SK-N-SH treated with all-trans-retinoic acid at 6 μM for 48 hours (cell line): ENCODE data around the gene SNX17.

Experiments used
- ATAC-seq: fragments of 200-7000 bp; cut with Tn5 transposase; 3 replicates; pipeline ENCODE4 v1.9.1; 2020; ENCODE audit warnings: mild to moderate bottlenecking, moderate library complexity
- BACH2 ChIP-seq: fragments of 250-450 bp; sonication (Bioruptor Pico); IDR thresholded peaks from 2 replicates; pipeline ENCODE4 v1.9.0; 2021; ENCODE audit warnings: mild to moderate bottlenecking, borderline replicate concordance
- CREB5 ChIP-seq: fragments of 250-450 bp; sonication (Bioruptor Pico); IDR thresholded peaks from 2 replicates; pipeline ENCODE4 v1.5.1; 2020; ENCODE audit warnings: low read depth, mild to moderate bottlenecking, moderate library complexity
- CSRNP3 ChIP-seq: fragments of 250-450 bp; sonication (Bioruptor Pico); IDR thresholded peaks from 2 replicates; pipeline ENCODE4 v1.5.1; 2021; ENCODE audit warnings: mild to moderate bottlenecking, moderate library complexity
- ESRRG ChIP-seq: fragments of 250-450 bp; sonication (Bioruptor Pico); IDR thresholded peaks from 2 replicates; pipeline ENCODE4 v1.6.1; 2021; ENCODE audit warnings: mild to moderate bottlenecking
- GLIS3 ChIP-seq: fragments of 250-450 bp; sonication (Bioruptor Pico); IDR thresholded peaks from 2 replicates; pipeline ENCODE4 v1.5.0; 2020; ENCODE audit warnings: mild to moderate bottlenecking, moderate library complexity
- OSR1 ChIP-seq: fragments of 250-450 bp; sonication (Bioruptor Pico); IDR thresholded peaks from 2 replicates; pipeline ENCODE4 v1.8.0; 2022; ENCODE audit warnings: moderate library complexity, mild to moderate bottlenecking, inconsistent platforms
- PATZ1 ChIP-seq: fragments of 250-450 bp; sonication (Bioruptor Pico); IDR thresholded peaks from 2 replicates; pipeline ENCODE4 v1.8.0; 2020; ENCODE audit warnings: mild to moderate bottlenecking, moderate library complexity, borderline replicate concordance
- POU6F1 ChIP-seq: fragments of 250-450 bp; sonication (Bioruptor Pico); IDR thresholded peaks from 2 replicates; pipeline ENCODE4 v1.8.0; 2021; ENCODE audit warnings: low read depth, mild to moderate bottlenecking, moderate library complexity, borderline replicate concordance
- PPARA ChIP-seq: fragments of 250-450 bp; sonication (Bioruptor Pico); IDR thresholded peaks from 2 replicates; pipeline ENCODE4 v1.5.0; 2020; ENCODE audit warnings: mild to moderate bottlenecking, borderline replicate concordance
- RARB ChIP-seq: fragments of 250-450 bp; sonication (Bioruptor Pico); IDR thresholded peaks from 2 replicates; pipeline ENCODE4 v1.8.0; 2021; ENCODE audit warnings: mild to moderate bottlenecking, moderate library complexity
- SNAI2 ChIP-seq: fragments of 250-450 bp; sonication (Bioruptor Pico); IDR thresholded peaks from 2 replicates; pipeline ENCODE4 v1.5.0; 2020; ENCODE audit warnings: mild to moderate bottlenecking, moderate library complexity
- TCF4 ChIP-seq: fragments of 250-450 bp; sonication (Bioruptor Pico); IDR thresholded peaks from 2 replicates; pipeline ENCODE4 v1.8.0; 2021; ENCODE audit warnings: mild to moderate bottlenecking, moderate library complexity, borderline replicate concordance
- TOX ChIP-seq: fragments of 250-450 bp; sonication (Bioruptor Pico); IDR thresholded peaks from 2 replicates; pipeline ENCODE4 v1.8.0; 2021; ENCODE audit warnings: mild to moderate bottlenecking, moderate library complexity, borderline replicate concordance
- TSHZ2 ChIP-seq: fragments of 250-450 bp; sonication (Bioruptor Pico); IDR thresholded peaks from 2 replicates; pipeline ENCODE4 v1.5.0; 2020; ENCODE audit warnings: mild to moderate bottlenecking, moderate library complexity
- ZFP3 ChIP-seq: fragments of 250-450 bp; sonication (Bioruptor Pico); IDR thresholded peaks from 2 replicates; pipeline ENCODE4 v1.5.0; 2020; ENCODE audit warnings: mild to moderate bottlenecking, moderate library complexity
- ZFP30 ChIP-seq: fragments of 450-650 bp; formaldehyde crosslinking; IDR thresholded peaks from 2 replicates; pipeline ENCODE4 v1.5.0; 2022; ENCODE audit warnings: mild to moderate bottlenecking, moderate library complexity
- ZNF565 ChIP-seq: fragments of 450-650 bp; formaldehyde crosslinking; conservative IDR thresholded peaks from 2 replicates; pipeline ENCODE4 v1.5.0; 2020; ENCODE audit warnings: low read depth, mild to moderate bottlenecking, moderate library complexity
- ZNF70 ChIP-seq: fragments of 450-650 bp; formaldehyde crosslinking; IDR thresholded peaks from 2 replicates; pipeline ENCODE4 v1.5.0; 2020; ENCODE audit warnings: mild to moderate bottlenecking, moderate library complexity
- ZNF8 ChIP-seq: fragments of 450-650 bp; formaldehyde crosslinking; IDR thresholded peaks from 2 replicates; pipeline ENCODE4 v1.5.0; 2020; ENCODE audit warnings: mild to moderate bottlenecking, moderate library complexity

The SNX17 gene

GRCh38 chr2:27369471-27370025 lies 868 bp upstream of the SNX17 start (continued):
- no peak for TF ChIP-seq CREB5
- TF ChIP-seq SNAI2: no peak
- TF ChIP-seq ZNF565 (CRISPR knock-in tag): no peak
- no peak for TF ChIP-seq PATZ1 (CRISPR knock-in tag)
- TF ChIP-seq RARB (CRISPR knock-in tag): no peak

GRCh38 chr2:27370816-27371620 lies 602 bp downstream of the SNX17 start:
- ATAC-seq: peak; percentile 48
- TF ChIP-seq POU6F1 (CRISPR knock-in tag) (no peak), ZFP30 (no peak), ZFP3 (CRISPR knock-in tag) (no peak), ESRRG (CRISPR knock-in tag) (no peak), PPARA (no peak), BACH2 (CRISPR knock-in tag) (no peak), TOX (no peak), ZNF70 (CRISPR knock-in tag) (no peak)

- TF ChIP-seq CSRNP3 (CRISPR knock-in tag) (no peak), TSHZ2 (CRISPR knock-in tag) (no peak), OSR1 (CRISPR knock-in tag) (no peak), ZNF8 (no peak), TCF4 (CRISPR knock-in tag) (no peak), BACH2 (CRISPR knock-in tag) (no peak), GLIS3 (CRISPR knock-in tag) (no peak), SNAI2 (no peak), ZNF70 (CRISPR knock-in tag) (no peak), CREB5 (no peak)
- ATAC-seq: no peak
These were observed 2.5 kb downstream of the SNX17 start for GRCh38 chr2:27372937-27373336.
